Chondrocyte (in vitro differentiated cells): ENCODE measurements around the gene HNRNPU. TPM values are rescaled to one million over a fixed set of nuclear protein-coding genes. Genes with fewer than 3 reads are reported as not detected.

ENCODE experiments used
- DNase-seq: peaks from one replicate; pipeline ENCODE4 v3.0.0; 2021; ENCODE audit warnings: mixed read lengths, low spot score
- H3K27ac Mint-ChIP-seq: one replicate; pipeline ENCODE4 v1.8.0; 2021; ENCODE audit warnings: mild to moderate bottlenecking, moderate library complexity, mixed read lengths; ENCODE audit not compliant: unreplicated experiment
- H3K27me3 Mint-ChIP-seq: 2 replicates; pipeline ENCODE4 v1.8.0; 2021; ENCODE audit warnings: low read depth, mixed read lengths
- H3K36me3 Mint-ChIP-seq: 2 replicates; pipeline ENCODE4 v1.8.0; 2021; ENCODE audit warnings: low read depth, mixed read lengths
- H3K4me1 Mint-ChIP-seq: 2 replicates; pipeline ENCODE4 v1.8.0; 2021; ENCODE audit warnings: low read depth, mild to moderate bottlenecking, mixed read lengths
- H3K4me3 Mint-ChIP-seq: one replicate; pipeline ENCODE4 v1.8.0; 2021; ENCODE audit warnings: mild to moderate bottlenecking, moderate library complexity, mixed read lengths; ENCODE audit not compliant: unreplicated experiment
- H3K9me3 Mint-ChIP-seq: 2 replicates; pipeline ENCODE4 v1.8.0; 2021; ENCODE audit warnings: low read depth, mixed read lengths
- CTCF ChIP-seq: fragments of 200-600 bp; sonication (generic); IDR thresholded peaks from 2 replicates; pipeline ENCODE4 v1.5.0; 2021; ENCODE audit warnings: antibody characterized with exemption, mild to moderate bottlenecking, moderate library complexity
- total RNA-seq: library from RNA; stranded (reverse); gene quantifications from 3 replicates; pipeline ENCODE4 v1.2.1, GENCODE V29; 2021

Gene HNRNPU
- total RNA-seq, 1 donor from 2014 or later: 226 TPM

DNA sequence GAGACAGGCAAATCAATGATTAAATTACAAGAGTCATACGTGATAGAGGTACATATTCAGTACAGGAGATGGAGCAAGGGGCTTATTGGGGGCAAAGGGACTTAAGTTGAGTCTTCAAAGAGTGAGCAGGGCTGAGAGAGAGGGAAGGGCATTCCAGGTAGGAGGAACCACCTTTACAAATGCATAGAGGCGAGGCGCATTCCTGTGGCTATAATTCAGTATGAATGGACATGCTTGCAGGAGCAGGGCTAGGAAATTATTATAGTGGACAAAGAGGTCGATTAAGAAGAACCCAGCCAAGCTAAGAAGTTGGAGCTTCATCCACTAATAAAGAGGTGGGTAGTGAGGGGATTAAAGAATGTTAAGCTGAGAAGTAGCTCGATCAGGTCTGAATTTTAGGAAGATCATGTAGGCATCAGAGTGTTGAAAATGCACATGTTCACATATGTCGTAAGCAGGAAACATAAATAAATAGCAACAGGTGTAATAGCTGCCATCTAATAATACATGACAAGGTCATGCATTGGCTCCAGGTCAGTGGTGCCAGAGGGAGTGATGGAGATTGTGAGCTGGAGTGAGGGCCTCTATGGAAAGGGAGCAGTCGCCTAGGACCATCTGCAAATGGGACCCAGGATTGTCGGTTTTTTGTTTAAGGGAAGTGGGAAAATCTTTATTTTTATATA lies 12.0 kb upstream of the HNRNPU start:
- H3K27me3 Mint-ChIP-seq: no peaks in the 10 kb centered on the region
- no peaks in the 10 kb centered on the region for H3K9me3 Mint-ChIP-seq
- no peak for DNase-seq
- H3K4me3 Mint-ChIP-seq: no peak overlapping the region
- no peaks in the 10 kb centered on the region for H3K4me1 Mint-ChIP-seq
- no peak for TF ChIP-seq CTCF
- no peak overlapping the region for H3K27ac Mint-ChIP-seq
- H3K36me3 Mint-ChIP-seq: no peaks in the 10 kb centered on the region

DNA sequence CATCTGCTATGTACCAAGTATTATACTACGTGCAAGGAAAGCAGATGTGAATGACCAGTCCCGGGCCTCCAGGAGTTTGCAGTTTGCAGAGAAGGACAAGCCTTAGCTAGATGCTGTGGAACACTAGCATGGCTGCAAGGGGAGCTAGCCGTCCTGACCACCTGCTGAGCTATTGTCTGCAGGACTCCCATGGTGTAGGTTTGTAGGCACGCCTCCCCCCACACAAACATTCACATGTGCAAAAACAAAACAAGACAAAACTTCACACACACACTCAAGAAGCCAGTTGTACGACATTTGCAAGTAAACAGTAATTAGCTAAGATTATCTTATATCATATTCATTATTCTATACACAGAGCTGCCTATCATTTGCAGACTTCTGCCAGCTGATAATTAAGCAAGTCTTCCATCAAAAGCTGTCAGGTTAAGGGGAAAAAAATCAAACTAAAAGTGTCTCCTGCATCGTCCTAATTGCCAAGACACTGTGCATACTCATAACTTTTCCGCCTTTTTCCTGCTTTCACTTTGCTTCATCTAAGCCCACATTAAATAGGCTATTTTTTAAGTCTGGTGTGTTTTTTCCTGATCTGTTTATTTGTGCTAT lies 10.7 kb upstream of the HNRNPU start:
- H3K4me1 Mint-ChIP-seq: no peaks in the 10 kb centered on the region
- H3K36me3 Mint-ChIP-seq: no peaks in the 10 kb centered on the region
- TF ChIP-seq CTCF: no peak
- no peaks in the 10 kb centered on the region for H3K9me3 Mint-ChIP-seq
- H3K27ac Mint-ChIP-seq: no peak overlapping the region
- DNase-seq: no peak
- H3K27me3 Mint-ChIP-seq: no peaks in the 10 kb centered on the region
- H3K4me3 Mint-ChIP-seq: no peak overlapping the region

DNA sequence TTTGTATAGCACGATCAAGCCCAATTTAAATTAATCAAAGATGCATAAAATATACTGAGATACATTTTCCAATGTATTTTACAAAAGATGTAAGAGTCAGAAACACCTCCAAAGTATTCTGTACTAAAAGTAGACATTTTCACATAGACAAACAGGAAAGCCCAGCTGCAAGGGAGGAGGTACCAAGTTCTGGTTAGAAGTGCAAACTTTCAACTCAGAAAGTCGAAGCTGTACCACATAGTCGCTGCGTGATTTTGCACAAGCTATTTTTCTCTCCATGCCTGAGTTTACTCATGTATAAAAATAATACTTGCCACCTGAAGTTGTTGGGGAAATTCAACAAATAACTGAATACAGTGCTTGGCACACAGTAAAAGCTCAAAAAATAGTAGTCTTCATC lies 5.6 kb upstream of the HNRNPU start:
- Mint-ChIP-seq H3K27me3 (no peaks in the 10 kb centered on the region), H3K4me1 (peaks cover 13% of the 10 kb centered on the region), H3K4me3 (no peak overlapping the region), H3K36me3 (no peaks in the 10 kb centered on the region), H3K9me3 (no peaks in the 10 kb centered on the region), H3K27ac (no peak overlapping the region)
- no peak for TF ChIP-seq CTCF
- no peak for DNase-seq

GRCh38 chr1:244869364-244869827 lies 5.1 kb upstream of the HNRNPU start:
- H3K9me3 Mint-ChIP-seq: no peaks in the 10 kb centered on the region
- H3K27me3 Mint-ChIP-seq: no peaks in the 10 kb centered on the region
- no peaks in the 10 kb centered on the region for H3K36me3 Mint-ChIP-seq
- DNase-seq: no peak
- peaks cover 16% of the 10 kb centered on the region for H3K4me1 Mint-ChIP-seq
- TF ChIP-seq CTCF: no peak
- no peak overlapping the region for H3K4me3 Mint-ChIP-seq
- H3K27ac Mint-ChIP-seq: no peak overlapping the region

DNA sequence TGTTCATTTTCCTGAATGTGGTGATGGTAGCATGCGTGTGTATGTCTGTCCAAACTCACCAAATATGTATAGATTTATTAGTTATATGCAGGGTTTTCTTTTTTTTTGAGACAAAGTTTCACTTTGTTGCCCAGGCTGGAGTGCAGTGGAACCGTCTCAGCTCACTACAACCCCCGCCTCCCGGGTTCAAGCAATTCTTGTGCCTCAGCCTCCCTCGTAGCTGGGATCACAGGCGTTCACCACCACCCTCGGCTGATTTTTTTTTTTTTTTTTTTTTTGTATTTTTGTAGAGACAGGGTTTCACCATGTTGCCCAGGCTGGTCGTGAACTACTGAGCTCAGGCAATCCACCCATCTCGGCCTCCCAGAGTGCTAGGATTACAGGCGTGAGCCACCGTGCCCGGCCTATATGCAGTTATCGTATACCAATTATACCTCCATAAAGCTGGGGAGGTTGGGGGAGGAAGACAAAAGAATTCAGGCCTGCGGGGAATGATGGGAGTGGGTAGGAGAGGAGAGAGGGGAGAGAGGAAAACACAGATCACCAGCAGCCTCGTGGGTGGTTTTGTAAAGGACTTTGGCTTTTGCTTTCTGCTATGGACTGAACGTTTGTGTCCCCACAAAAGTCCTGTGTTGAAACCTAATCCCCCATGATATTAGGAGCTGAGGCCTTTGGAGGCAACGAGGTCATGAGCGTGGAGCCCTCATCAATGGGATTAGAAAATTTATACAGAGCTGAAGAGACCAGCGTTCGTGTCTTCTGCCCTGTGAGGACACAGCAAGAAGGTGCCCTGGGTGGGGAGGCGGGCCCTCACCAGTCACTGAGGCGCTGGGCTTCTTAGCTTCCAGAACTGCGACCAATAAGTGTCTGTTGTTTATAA lies 4.4 kb upstream of the HNRNPU start:
- Mint-ChIP-seq H3K27me3 (no peaks in the 10 kb centered on the region), H3K9me3 (no peaks in the 10 kb centered on the region), H3K4me3 (no peak overlapping the region), H3K36me3 (no peaks in the 10 kb centered on the region), H3K27ac (no peak overlapping the region), H3K4me1 (peaks cover 16% of the 10 kb centered on the region)
- DNase-seq: no peak
- no peak for TF ChIP-seq CTCF
